Posterior vena cava (tissue), 2 donors: ENCODE results near the gene RFC4. TPM values are rescaled to one million over a fixed set of nuclear protein-coding genes. Genes with fewer than 3 reads are reported as not detected.
A peak's percentile ranks its signal among the peaks of the same experiment; 100 is the strongest.
"Not testable (repeated sequence)": the region's sequence is repeated elsewhere in the genome, so short reads cannot be mapped to it uniquely, and the experiment has no call there.

ENCODE experiments used
- DNase-seq: peaks from one replicate; pipeline ENCODE4 v3.0.0-alpha.2; 2020; ENCODE audit warnings: low spot score
- intact Hi-C, 2 donors: fragments of 100-400 bp; cut with DNase I; formaldehyde crosslinking; loops; one replicate each; pipeline versions ENCODE4 v1.14.1 to v1.14.2; 2022 to 2023
- long read RNA-seq, 2 donors: library from polyadenylated mRNA; unstranded; transcript quantifications; one replicate each; pipeline ENCODE4 v2.0.0, GENCODE V29; 2020 to 2021
- total RNA-seq, 2 donors: library from RNA; stranded (reverse); fragmentation: NEBNext Ultra II Directional; extraction: Animal tissue kit (Norgen Biotek cat#: 25700); gene quantifications; one replicate each; pipeline ENCODE4 v1.2.1, GENCODE V29; 2021
- donor health status: DM: yes; HTN: yes; CAD: no.
- donor health status: DM: yes; HTN: yes; CAD: no.

Gene RFC4
- total RNA-seq, result 10 to 100 TPM; 10.9 to 12.4 TPM
- long read RNA-seq, donor 1, result 0 reads
- long read RNA-seq, donor 2, transcript RFC4-202 (11 exons, 1,448 nt), result minor isoform, 7 of 18 reads
- long read RNA-seq, donor 2, transcript RFC4-201 (11 exons, 1,384 nt), result major isoform, 9 of 18 reads
- long read RNA-seq, donor 2, partial matches to known transcripts, result 0 of 18 reads
- long read RNA-seq, donor 2, other reads (novel, unspliced or antisense), result 2 of 18 reads

- intact Hi-C loops, result loop anchor here in 1 of 2 donors (5.0 kb wide), 1 partner anchor 1644 kb away; no protein-coding TSS in a partner anchor
- peak; percentile 97 for DNase-seq
These were observed at the start of gene RFC4 for GRCh38 chr3:186806089-186807055. Gene RFC4, minus strand, starts transcription at chr3:186806482. Its CDS starts 1,769 bp downstream, at chr3:186804713.

DNA sequence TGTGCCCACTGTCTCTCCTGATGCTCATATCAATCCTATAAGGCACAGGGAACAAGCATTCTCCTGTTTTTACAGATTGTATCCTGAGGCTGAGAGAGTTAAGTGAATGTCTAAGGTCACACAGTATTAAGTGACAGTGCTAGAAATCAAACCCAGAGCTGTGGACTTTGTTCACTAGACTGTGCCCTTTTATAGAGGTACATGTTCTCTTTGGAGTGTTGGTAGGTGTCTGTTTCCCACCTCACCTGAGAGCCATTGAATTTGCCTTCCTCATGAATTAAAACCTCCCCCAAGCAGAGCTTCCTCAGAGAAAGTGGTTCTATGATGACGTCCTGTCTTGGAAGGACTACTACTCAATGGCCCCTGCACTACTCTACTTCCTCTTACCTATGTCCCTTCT is 48.7 kb upstream of the RFC4 start:
- DNase-seq, result no peak
- intact Hi-C loops, result no loop called here

DNA sequence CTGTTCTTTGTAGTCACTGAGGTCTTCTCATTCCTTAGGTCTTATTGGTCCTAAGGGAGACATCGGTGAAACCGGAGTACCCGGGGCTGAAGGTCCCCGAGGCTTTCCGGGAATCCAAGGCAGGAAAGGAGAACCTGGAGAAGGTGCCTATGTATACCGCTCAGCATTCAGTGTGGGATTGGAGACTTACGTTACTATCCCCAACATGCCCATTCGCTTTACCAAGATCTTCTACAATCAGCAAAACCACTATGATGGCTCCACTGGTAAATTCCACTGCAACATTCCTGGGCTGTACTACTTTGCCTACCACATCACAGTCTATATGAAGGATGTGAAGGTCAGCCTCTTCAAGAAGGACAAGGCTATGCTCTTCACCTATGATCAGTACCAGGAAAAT is 47.9 kb upstream of the RFC4 start:
- no peak for DNase-seq
- intact Hi-C loops, result no loop called here

DNA sequence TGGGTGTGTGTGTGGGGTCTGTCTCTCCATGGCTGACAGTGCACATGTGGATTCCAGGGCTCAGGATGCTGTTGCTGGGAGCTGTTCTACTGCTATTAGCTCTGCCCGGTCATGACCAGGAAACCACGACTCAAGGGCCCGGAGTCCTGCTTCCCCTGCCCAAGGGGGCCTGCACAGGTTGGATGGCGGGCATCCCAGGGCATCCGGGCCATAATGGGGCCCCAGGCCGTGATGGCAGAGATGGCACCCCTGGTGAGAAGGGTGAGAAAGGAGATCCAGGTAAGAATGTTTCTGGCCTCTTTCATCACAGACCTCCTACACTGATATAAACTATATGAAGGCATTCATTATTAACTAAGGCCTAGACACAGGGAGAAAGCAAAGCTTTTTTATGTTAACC is 46.7 kb upstream of the RFC4 start:
- DNase-seq, result no peak
- intact Hi-C loops, result no loop called here

DNA sequence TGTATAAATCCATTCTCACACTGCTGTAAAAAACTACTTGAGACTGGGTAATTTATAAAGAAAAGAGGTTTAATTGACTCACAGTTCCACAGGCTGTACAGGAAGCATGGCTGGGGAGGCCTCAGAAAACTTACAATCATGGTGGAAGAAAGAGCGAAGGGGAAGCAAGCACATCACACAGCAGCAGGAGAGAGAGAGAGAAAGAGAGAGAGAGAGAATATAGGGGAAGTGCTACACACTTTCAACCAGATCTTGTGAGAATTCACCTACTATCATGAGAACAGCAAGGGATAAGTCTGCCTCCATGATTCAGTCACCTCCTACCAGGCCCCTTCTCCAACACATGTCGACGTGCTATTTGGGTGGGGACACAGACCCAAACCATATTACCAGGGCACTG is 45.6 kb upstream of the RFC4 start:
- DNase-seq, intact Hi-C loops: not testable (repeated sequence)

GRCh38 chr3:186849374-186849975 is 43.2 kb upstream of the RFC4 start:
- no peak for DNase-seq
- intact Hi-C loops, result loop anchor here (10.0 kb wide), 1 partner anchor 315 kb away; no protein-coding TSS in a partner anchor

- intact Hi-C loops, result loop anchor here (10.0 kb wide), 1 partner anchor 317 kb away; no protein-coding TSS in a partner anchor
- DNase-seq, result no peak
These were observed 41.2 kb upstream of the RFC4 start for GRCh38 chr3:186847437-186847836.

- no peak for DNase-seq
- intact Hi-C loops, result loop anchor here (10.0 kb wide), 1 partner anchor 319 kb away; no protein-coding TSS in a partner anchor
These were observed 39.5 kb upstream of the RFC4 start for GRCh38 chr3:186845756-186846155.

DNA sequence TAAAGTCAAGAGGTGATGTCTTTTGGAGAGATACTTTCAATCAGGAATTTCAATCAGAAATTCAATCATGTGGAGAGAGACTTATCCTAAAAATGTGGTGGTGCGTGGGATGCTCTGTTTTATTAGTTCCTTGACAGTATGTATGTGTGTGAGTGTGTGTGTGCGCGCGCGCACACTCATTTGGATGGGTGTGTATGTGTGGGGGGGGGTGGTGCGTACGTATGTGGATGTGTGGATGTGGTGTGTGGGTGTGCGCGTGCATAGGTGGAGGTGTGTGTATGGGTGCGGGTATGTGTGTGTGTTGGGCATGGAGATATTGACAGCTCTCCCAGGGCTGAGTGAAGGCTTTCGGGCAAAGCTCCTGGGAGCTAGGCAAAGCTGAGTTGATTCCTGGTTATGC is 38.6 kb upstream of the RFC4 start:
- intact Hi-C loops, result loop anchor here (10.0 kb wide), 1 partner anchor 320 kb away; no protein-coding TSS in a partner anchor
- no peak for DNase-seq

DNA sequence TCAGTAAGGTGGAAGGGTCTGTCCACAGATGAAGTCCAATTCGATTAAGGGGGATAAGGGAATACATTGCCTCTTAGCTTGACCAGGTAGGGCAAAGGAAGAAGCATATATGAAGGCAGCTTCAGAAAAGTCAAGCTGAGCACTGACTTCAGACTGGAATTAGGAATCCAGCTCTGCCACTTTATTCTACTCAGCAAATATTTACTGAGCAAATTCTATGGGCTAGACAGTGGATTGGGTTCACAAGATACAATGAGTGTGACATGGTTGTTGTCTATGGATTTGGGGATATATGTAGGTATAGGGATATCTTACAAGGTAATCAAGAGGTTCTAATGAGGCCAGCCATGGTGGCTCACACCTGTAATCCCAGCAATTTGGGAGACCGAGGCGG is 36.8 kb upstream of the RFC4 start:
- intact Hi-C loops, result loop anchor here (10.0 kb wide), 1 partner anchor 322 kb away; no protein-coding TSS in a partner anchor
- no peak for DNase-seq

DNA sequence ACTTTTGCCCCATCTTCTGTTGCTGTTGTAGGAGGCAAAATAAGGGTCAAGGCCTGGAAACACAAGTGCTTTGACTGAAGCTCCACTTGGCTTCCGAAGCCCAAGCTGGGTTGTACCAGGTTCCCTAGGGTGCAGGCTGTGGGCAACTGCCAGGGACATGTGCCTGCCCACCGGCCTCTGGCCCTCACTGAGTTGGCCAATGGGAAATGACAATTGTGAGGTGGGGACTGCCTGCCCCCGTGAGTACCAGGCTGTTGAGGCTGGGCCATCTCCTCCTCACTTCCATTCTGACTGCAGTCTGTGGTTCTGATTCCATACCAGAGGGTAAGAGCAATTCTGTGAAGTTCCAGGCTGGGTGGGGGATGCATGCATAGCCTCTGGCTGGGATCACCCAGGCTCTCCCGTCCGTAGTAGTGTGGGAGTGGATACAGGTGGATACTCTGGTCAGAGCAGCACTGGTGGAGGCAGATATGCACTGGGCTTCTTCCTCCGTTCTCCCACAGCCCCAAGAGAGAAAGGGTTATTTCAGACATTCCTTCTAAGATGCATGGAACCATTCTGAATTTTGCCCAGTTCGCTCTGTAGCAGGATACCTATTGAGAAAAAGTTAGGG is 36.2 kb upstream of the RFC4 start, which contains the start of gene ADIPOQ:
Gene ADIPOQ (plus strand): TSS at position 285 of the 613 bp plus-strand sequence. CDS start 10,349 bp downstream, outside the sequence.
- intact Hi-C loops, result loop anchor here (10.0 kb wide), 1 partner anchor 322 kb away; no protein-coding TSS in a partner anchor
- no peak for DNase-seq

DNA sequence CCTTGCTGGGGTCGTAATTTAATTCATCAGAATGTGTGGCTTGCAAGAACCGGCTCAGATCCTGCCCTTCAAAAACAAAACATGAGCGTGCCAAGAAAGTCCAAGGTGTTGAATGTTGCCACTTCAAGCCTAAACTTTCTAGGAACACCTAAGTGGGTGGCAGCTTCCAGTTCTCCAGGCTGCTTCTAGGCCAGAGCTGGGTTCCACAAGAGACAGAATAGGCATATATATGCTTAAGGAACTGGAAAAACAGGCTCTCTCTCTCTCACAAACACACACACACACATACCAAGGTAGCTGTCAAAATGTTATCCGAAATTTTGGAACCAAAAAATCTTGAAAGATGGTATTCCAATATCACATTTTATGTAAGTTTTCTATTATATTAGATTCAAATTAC is 35.3 kb upstream of the RFC4 start:
- intact Hi-C loops, result loop anchor here (10.0 kb wide), 1 partner anchor 323 kb away; no protein-coding TSS in a partner anchor
- no peak for DNase-seq

DNA sequence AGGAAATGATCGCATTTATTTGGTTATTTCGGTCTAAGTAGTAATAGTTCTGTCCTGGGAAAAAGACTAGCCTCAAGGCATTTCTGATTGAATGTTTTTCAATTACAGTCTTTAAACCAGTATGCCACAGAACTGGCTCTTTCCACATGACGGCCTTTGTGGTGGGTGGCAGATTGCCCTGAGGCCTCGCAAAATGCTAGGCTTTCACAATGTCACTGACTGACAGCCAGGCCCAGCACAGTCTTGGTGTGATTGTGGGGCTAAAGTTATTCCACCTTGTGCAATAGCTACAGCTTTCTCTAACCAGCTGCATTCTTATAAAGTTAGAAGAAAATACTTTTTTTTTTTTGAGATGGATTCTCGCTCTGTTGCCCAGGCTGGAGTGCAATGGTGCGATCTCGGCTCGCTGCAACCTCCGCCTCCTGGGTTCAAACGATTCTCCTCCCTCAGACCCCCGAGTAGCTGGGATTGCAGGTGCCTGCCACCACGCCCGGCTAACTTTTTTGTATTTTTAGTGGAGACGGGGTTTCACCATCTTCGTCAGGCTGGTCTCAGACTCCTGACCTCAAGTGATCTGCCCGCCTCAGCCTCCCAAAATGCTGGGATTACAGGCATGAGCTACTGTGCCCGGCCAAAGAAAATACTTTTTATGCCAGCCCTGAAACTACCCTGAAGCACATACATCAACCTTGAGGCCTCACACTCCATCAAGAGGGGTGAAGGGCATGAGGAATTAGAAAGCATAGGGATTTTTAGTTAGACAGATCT is 33.8 kb upstream of the RFC4 start:
- intact Hi-C loops, result loop anchor here (10.0 kb wide), 1 partner anchor 325 kb away; no protein-coding TSS in a partner anchor
- DNase-seq, result no peak

- DNase-seq, result no peak
- intact Hi-C loops, result no loop called here
These were observed 26.0 kb upstream of the RFC4 start for GRCh38 chr3:186832276-186832675.

GRCh38 chr3:186831798-186832197 is 25.5 kb upstream of the RFC4 start:
- no peak for DNase-seq
- intact Hi-C loops, result no loop called here

DNA sequence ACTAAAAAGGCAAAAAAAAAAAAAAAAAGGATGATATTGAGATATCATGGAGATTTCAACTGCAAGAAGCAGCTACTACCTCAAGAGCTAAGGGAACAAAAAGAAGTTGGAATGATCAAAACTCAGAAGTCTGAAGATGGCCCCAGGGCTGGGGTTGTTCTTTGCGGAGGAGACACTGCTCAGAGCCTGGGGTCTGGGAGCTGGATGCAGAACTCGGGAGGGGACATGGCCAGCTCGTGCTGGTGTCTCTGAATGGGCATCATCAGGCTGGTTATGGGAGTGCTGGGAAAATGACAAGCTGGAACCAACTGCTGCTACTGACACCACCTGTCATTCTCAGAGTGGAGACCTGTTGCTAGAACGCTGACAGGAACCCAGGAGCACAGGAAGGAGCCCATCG is 22.1 kb upstream of the RFC4 start:
- intact Hi-C loops, result loop anchor here in 1 of 2 donors (10.0 kb wide), 1 partner anchor 214 kb away; the partner anchor contains the start of gene AHSG

DNA sequence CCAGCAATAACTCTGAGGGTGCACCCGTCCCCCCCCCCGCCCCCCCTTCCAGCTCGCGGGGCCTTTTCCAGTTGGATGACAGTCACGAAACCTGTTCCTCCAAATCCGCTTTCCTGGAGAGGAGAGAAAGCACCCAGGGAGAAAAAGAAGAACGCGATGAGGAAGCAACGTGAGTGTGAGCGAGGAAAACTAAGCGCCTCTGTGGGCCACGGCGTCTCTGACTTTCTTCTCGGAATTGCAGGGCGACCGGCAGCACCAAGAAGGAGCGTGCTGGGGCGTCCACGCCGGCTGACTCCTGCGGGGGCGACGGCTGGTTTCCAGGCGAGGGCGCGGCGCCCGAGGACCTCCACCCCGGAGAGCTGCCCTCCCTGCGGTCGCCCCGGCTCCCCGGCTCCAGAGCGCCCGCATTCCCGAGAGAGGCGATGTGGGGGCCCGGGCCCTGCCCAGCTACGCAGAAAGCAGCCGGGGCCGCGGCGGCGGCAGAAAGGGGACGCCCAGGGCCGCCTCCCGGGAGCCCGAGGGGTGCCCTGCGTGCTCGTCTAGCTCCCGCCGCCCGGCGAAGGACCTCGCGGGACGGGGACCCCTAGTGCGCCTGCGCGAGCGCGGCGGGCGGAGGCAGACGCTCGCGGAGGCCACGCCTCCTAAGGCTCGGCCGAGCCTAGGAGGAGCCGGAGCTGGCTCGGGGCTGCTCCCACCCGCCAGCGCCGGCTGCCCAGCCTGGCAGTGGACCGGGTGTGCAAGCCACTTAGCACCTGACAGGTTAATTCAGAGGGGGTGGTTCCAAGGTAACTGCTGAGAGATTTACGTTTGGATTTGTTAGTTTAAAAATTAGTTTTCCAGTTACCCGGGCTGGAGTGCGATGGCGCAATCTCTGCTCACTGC is 20.9 kb upstream of the RFC4 start:
- DNase-seq, result peak; percentile 95

More for the DNA sequence above, 22.1 kb upstream of the RFC4 start:
- no peak for DNase-seq

More for the DNA sequence above, 20.9 kb upstream of the RFC4 start:
- intact Hi-C loops, result loop anchor here in 1 of 2 donors (10.0 kb wide), 1 partner anchor 212 kb away; the partner anchor contains the start of gene AHSG
